Fibroblast of skin of left quadriceps (primary cell): Measurements from ENCODE around the gene G6PC2.
"Not testable (repeated sequence)": the region's sequence is repeated elsewhere in the genome, so short reads cannot be mapped to it uniquely, and the experiment has no call there.

Experiments used
- DNase-seq, 2 experiments: peaks; one replicate each; pipeline ENCODE4 v3.0.0-alpha.2; 2013; ENCODE audit warnings: low read depth in 2 of 2

Gene G6PC2

DNA sequence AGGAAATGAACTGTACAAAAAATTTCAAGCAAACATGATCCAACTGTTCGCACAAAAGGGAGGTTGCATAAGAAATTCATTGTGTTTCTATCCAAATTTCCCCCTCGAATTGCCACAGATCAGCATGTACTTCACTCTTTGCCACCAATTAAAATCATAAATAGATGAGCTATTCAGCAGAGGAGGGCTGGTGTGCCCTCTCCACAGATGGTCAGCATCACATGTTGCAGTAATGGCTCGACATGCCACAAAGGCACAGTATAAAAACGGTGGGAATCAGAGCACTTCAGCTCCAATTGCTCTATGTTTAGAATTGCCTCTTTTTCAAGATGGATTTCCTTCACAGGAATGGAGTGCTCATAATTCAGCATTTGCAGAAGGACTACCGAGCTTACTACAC, at the start of gene G6PC2:
Gene G6PC2 (plus strand): TSS at position 289 of the 400 bp plus-strand sequence. CDS start 41 bp downstream, at position 330.
- DNase-seq = no peak

DNA sequence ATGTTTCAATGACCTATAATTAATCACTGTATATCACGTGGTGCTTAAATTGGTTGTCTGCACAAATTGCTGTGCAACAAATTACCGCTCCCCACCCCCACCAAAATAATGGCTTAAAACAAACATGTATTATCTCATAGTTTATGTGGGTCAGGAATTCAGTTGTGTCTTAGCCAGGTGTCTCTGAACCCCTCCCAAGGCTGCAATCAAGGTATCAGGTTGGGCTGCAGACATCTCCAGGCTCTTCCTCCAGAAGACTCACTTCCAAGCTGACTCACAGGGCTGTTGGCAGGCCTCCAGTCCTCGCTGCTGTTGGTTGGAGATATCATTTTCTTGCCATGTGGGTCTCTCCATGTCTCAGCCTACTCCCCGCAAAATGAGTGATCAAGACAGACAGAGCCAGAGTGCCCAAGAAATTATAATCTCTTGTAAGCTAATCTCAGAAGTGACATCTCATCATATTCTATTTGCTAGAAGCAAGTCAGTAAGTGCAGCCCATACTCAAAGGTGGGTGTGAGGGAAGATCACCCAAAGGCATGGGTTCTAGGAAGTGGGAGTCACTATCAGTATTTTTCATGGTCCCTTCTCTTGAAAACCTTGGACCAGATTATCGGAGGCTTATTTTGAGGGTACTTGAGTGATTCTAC, 49.3 kb upstream of the G6PC2 start:
- peak; percentile 40 to 48 for DNase-seq

GRCh38 chr2:168852481-168852880, 48.6 kb upstream of the G6PC2 start:
- DNase-seq = no peak

DNA sequence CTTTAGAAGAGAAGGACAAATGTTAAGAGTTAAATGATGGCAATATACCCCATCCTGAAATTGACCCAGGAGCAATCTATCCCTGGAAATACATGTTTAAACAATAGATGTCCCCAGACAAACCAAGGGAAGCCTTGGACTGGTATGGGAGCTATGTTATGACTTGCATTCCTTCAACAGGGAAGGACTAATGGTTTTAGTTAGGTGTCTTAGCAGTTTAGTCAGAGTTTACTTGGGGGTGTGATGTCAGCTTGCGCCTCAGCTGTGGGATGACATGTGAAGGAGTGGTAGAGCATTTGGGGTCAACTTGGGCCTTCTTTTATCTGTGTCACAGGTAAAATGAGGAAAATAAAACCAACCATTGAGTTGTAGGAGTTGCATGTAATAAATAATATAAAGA, 47.6 kb upstream of the G6PC2 start:
- no peak for DNase-seq

DNA sequence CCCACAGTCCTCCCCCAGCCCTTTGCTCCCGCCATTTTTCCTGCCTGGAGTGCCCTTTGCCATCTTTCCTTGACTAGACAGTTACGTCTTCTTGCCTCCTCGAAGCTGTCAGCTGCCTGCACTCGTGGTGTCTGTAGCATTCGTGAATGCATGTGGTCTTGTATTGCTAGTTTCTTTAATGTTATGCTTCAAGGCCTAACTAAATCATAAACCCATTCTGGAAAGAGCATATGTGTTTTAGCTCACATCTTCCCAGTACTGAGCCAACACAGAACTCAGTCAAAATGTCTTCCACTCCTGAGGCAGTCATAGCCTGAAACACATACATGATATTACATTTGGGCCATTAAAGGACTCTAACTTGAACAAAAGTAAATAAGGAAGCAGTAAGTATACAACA, 46.4 kb upstream of the G6PC2 start:
- DNase-seq = no peak

- no peak for DNase-seq
These were observed 45.5 kb upstream of the G6PC2 start for GRCh38 chr2:168855601-168856000.

GRCh38 chr2:168858146-168858545, 42.9 kb upstream of the G6PC2 start:
- no peak for DNase-seq

DNA sequence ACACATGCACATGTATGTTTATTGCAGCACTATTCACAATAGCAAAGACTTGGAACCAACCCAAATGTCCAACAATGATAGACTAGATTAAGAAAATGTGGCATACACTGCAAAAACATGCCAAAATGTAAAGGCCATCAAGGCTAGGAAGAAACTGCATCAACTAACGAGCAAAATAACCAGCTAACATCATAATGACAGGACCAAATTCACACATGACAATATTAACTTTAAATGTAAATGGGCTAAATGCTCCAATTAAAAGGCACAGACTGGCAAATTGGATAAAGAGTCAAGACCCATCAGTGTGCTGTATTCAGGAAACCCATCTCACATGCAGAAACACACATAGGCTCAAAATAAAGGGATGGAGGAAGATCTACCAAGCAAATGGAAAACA, 33.9 kb upstream of the G6PC2 start:
- not testable (repeated sequence) for DNase-seq

GRCh38 chr2:168870369-168870768, 30.7 kb upstream of the G6PC2 start:
- not testable (repeated sequence) for DNase-seq

DNA sequence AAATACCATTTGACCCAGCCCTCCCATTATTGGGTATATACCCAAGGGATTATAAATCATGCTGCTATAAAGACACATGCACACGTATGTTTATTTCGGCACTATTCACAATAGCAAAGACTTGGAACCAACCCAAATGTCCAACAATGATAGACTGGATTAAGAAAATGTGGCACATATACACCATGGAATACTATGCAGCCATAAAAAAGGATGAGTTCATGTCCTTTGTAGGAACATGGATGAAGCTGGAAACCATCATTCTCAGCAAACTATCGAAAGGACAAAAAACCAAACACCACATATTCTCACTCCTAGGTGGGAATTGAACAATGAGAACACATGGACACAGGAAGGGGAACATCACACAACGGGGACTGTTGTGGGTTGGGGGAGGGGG, 30.3 kb upstream of the G6PC2 start:
- DNase-seq = not testable (repeated sequence)

GRCh38 chr2:168874368-168875054, 26.6 kb upstream of the G6PC2 start:
- DNase-seq = no peak

DNA sequence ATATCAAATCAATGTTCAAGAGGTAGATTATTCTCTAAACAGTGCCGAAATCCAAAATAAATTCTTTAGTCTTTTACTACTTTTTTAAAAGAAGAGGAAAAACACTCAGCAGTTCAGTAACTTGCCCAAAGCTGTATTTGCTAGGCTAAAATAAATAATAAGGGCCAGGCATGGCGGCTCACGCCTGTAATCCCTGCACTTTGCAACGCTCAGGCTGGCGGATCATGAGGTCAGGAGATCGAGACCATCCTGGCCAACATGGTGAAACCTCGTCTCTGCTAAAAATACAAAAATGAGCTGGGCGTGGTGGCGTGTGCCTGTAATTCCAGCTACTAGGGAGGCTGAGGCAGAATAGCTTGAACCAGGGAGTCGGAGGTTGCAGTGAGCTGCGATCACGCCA, 18.9 kb upstream of the G6PC2 start:
- not testable (repeated sequence) for DNase-seq

- no peak for DNase-seq
These were observed 16.1 kb upstream of the G6PC2 start for GRCh38 chr2:168884975-168885374.

DNA sequence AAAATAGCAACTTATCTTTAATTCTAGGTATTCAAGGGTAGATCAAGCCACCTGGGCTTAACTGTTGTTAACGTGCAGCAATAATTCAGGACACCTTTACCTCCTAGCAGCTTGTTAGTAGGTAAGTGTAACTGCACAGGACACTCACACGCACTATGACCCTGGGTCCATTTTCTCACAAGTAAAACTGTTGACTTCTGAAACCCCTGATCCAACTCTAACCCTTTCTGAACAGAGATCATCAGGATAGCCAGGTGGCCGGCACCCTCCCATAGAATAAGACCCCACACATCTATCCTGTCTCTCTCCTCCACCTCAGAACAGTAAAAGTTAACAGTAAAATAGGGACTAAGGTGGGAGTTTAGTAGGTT, 11.5 kb upstream of the G6PC2 start:
- DNase-seq = no peak

- DNase-seq = peak; percentile 82 to 83
These were observed 10.9 kb upstream of the G6PC2 start, which contains the start of gene SPC25 for GRCh38 chr2:168890006-168890782. TSS of gene SPC25 (minus strand) at chr2:168890430. CDS start at chr2:168889519, 911 bp downstream.

- no peak for DNase-seq
These were observed 8.8 kb upstream of the G6PC2 start for GRCh38 chr2:168892327-168892726.

DNA sequence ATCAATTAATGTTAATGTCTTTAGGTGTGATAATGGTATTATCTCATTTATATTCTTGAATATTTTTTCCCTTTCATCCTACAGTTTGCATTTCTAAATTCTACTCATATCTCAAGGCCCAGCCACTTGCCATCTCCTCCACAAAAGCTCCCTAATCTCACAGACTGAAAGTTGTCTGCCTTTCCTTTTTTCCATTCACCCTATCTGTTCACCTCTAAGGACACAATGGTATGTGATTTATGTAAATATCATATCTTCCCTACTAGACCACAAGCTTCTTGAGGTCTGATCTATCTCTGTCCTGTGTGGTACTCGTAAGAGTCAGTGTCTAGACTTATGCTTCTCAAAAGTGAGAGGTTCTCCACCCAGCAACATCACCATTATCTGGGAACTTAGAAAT, 7.0 kb upstream of the G6PC2 start:
- DNase-seq = no peak

DNA sequence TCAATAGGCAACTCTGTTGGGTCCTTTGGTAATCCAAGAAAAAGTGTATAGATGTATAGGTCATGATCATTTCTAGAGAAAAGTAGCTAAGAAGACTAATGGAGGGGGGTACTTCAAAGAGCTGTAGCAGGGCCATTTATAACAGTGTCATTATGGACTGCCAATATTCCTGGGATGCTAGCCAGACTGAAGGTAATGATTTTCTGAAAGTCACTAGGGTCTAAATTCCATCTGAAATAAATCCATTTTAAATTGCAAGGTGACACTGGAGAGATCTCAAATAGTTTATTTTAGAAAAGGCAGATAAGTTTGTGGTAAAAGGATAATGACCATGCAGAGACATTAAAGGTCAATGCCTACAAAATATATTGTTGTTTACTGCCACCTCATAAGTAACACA, 6.4 kb upstream of the G6PC2 start:
- no peak for DNase-seq

GRCh38 chr2:168895771-168896170, 5.3 kb upstream of the G6PC2 start:
- no peak for DNase-seq

DNA sequence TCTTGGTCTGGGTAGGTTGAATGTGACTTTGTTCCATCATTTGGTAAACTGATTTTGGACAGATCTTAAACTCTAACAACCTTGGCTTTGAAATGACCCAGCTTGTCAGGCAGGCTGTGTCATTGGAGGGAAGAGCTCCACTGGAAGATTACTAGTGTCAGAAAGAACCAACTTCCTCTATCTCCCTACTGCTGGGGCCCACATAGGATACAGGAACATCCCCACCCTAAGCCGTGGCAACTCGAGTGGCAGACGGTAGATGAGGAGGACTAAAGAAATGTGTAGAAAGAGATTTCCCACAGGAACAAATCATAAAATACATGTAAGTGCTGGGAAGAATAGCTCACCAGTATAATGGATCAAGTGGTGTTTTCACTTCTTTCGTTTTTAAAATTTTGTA, 4.3 kb upstream of the G6PC2 start:
- DNase-seq = no peak

- no peak for DNase-seq
These were observed 3.6 kb upstream of the G6PC2 start for GRCh38 chr2:168897449-168897848.

DNA sequence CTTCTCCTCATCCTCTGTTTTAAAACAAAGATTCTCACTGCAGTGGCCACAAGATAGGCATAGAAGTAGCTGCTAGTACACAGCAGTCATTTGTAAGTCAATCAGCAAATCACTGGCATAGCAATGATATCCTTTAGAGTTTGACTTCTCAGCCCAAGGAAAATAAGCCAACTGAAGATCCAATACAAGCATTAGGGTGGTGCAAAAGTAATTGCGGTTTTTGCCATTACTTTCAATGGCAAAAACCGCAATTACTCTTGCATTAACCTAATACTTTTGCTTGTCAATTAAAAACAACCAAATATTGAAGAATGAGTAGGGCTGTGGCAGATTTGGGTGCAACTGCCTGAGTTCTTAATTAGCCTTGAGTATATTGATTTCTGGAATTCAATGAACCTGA, 2.8 kb downstream of the G6PC2 start:
- no peak for DNase-seq

- DNase-seq = no peak
These were observed 3.3 kb downstream of the G6PC2 start for GRCh38 chr2:168904358-168904757.
